GM12878 (cell line): ENCODE results near the gene SRRD. TPM values are rescaled to one million over a fixed set of nuclear protein-coding genes. Genes with fewer than 3 reads are reported as not detected.

ENCODE experiments used
- ATAC-seq: fragments of 200-7000 bp; cut with Tn5 transposase; 3 replicates; pipeline ENCODE4 v1.9.1; 2020; ENCODE audit warnings: mild to moderate bottlenecking, moderate library complexity
- BruUV-seq: library from RNA; stranded (reverse); fragments of 400-500 nt; replicated peaks from 2 replicates; lab custom pipeline; 2021; lab: Mats Ljungman, UMichigan
- CTCF ChIA-PET: fragments of 300-600 bp; sonication (Branson Sonifier 250); formaldehyde crosslinking; extraction: SDS; loops from one replicate; lab custom pipeline; 2021; ENCODE audit warnings: inconsistent platforms; lab: Yijun Ruan, JAX
- POLR2A ChIA-PET: fragments of 350-600 bp; formaldehyde crosslinking; extraction: SDS; loops from one replicate; lab custom pipeline; 2021; ENCODE audit warnings: inconsistent platforms; lab: Charles Lee
- RAD21 ChIA-PET: fragments of 300-600 bp; sonication (Branson Sonifier 250); formaldehyde crosslinking; loops from one replicate; lab custom pipeline; 2023; ENCODE audit warnings: antibody characterized with exemption; ENCODE audit not compliant: unreplicated experiment; lab: Charles Lee
- SMC1A ChIA-PET: fragments of 300-600 bp; sonication (Branson Sonifier 250); formaldehyde crosslinking; loops from one replicate; lab custom pipeline; 2023; ENCODE audit not compliant: unreplicated experiment, uncharacterized antibody; lab: Charles Lee
- DNase-seq: peaks from one replicate; pipeline ENCODE4 v3.0.0-alpha.2; 2011; ENCODE audit warnings: low read depth, low spot score
- FAIRE-seq: peaks from 3 replicates; lab custom pipeline; 2011; peaks lifted over from hg19 to GRCh38; lab: Jason Lieb, UNC
- H2AFZ ChIP-seq: 2 replicates; pipeline ENCODE4 v1.6.0; 2011; ENCODE audit warnings: low read depth, low read length, control low read depth; ENCODE audit not compliant: control insufficient read depth
- H3K27ac ChIP-seq: 2 replicates; pipeline ENCODE4 v1.5.1; 2011; ENCODE audit warnings: control low read depth; ENCODE audit not compliant: control insufficient read depth, insufficient read depth
- H3K27me3 ChIP-seq, 2 experiments: replicated peaks in 1 of 2; 2 replicates each; pipeline versions ENCODE4 v1.6.0 to v1.6.1; 2011; ENCODE audit warnings: low read length in 1 of 2; ENCODE audit not compliant: control insufficient read depth in 2 of 2, insufficient read depth in 2 of 2
- H3K36me3 ChIP-seq, 2 experiments: 2 replicates each; pipeline ENCODE4 v1.5.1; 2011; ENCODE audit warnings: low read length in 1 of 2; ENCODE audit not compliant: control insufficient read depth in 2 of 2, insufficient read depth in 2 of 2
- H3K4me1 ChIP-seq: 2 replicates; pipeline ENCODE4 v1.6.1; 2011; ENCODE audit warnings: mild to moderate bottlenecking, low read length, moderate library complexity, mixed read lengths; ENCODE audit not compliant: control insufficient read depth, insufficient read depth
- H3K4me2 ChIP-seq: 2 replicates; pipeline ENCODE4 v1.6.0; 2011; ENCODE audit warnings: control low read depth; ENCODE audit not compliant: control insufficient read depth, insufficient read depth
- H3K4me3 ChIP-seq: fragments of 200-600 bp; sonication (generic); 2 replicates; pipeline ENCODE4 v1.5.1; 2016
- H3K79me2 ChIP-seq: 2 replicates; pipeline ENCODE4 v1.6.0; 2011; ENCODE audit warnings: low read length; ENCODE audit not compliant: control insufficient read depth, insufficient read depth
- H3K9ac ChIP-seq: 2 replicates; pipeline ENCODE4 v1.8.0; 2011; ENCODE audit warnings: low read length, control low read depth, mixed read lengths; ENCODE audit not compliant: control insufficient read depth, insufficient read depth
- H3K9me3 ChIP-seq: replicated peaks from 3 replicates; pipeline ENCODE4 v1.5.1; 2011; ENCODE audit warnings: mild to moderate bottlenecking, low read length; ENCODE audit not compliant: control insufficient read depth, insufficient read depth
- H4K20me1 ChIP-seq: 2 replicates; pipeline ENCODE4 v1.6.0; 2011; ENCODE audit not compliant: control insufficient read depth, insufficient read depth
- ATF7 ChIP-seq: fragments of 450-650 bp; IDR thresholded peaks from 2 replicates; pipeline ENCODE4 v1.6.1; 2016; ENCODE audit warnings: low read depth, mild to moderate bottlenecking
- CHD4 ChIP-seq: fragments of 200-600 bp; sonication (generic); IDR thresholded peaks from 2 replicates; pipeline ENCODE4 v1.6.1; 2016; ENCODE audit warnings: mild to moderate bottlenecking
- EZH2 ChIP-seq: IDR thresholded peaks from 2 replicates; pipeline ENCODE4 v1.6.1; 2012; ENCODE audit warnings: low read depth, mild to moderate bottlenecking, control low read depth, inconsistent platforms, low read length, borderline replicate concordance; ENCODE audit not compliant: control insufficient read depth
- IRF5 ChIP-seq: fragments of 450-650 bp; IDR thresholded peaks from 2 replicates; pipeline ENCODE4 v1.6.1; 2017; ENCODE audit warnings: borderline replicate concordance
- LARP7 ChIP-seq: fragments of 450-650 bp; IDR thresholded peaks from 2 replicates; pipeline ENCODE4 v1.6.1; 2017; ENCODE audit warnings: mild to moderate bottlenecking
- PAX8 ChIP-seq: fragments of 450-650 bp; IDR thresholded peaks from 2 replicates; pipeline ENCODE4 v1.6.1; 2017; ENCODE audit warnings: mild to moderate bottlenecking, moderate library complexity
- POLR2A ChIP-seq: IDR thresholded peaks from 2 replicates; pipeline ENCODE4 v1.6.1; 2011; ENCODE audit warnings: low read depth, mild to moderate bottlenecking, low read length
- RAD21 ChIP-seq: IDR thresholded peaks from 2 replicates; pipeline ENCODE4 v1.6.1; 2011; ENCODE audit warnings: mild to moderate bottlenecking, low read depth, low read length, moderate library complexity; ENCODE audit not compliant: insufficient read depth
- SMC3 ChIP-seq: IDR thresholded peaks from 2 replicates; pipeline ENCODE4 v1.6.1; 2011; ENCODE audit warnings: low read length, improper control_type of control experiment, borderline replicate concordance
- SP1 ChIP-seq: IDR thresholded peaks from one replicate; pipeline ENCODE4 v1.6.1; 2011; ENCODE audit warnings: low read depth, low read length
- SPI1 ChIP-seq: IDR thresholded peaks from 2 replicates; pipeline ENCODE4 v1.6.1; 2011; ENCODE audit warnings: low read depth, mild to moderate bottlenecking, low read length, moderate library complexity, borderline replicate concordance; ENCODE audit not compliant: insufficient read depth
- SRF ChIP-seq, 2 experiments: IDR thresholded peaks; 2 replicates each; pipeline ENCODE4 v1.6.1; 2011; ENCODE audit warnings: low read depth in 2 of 2, low read length in 2 of 2, mild to moderate bottlenecking in 1 of 2, moderate library complexity in 1 of 2
- STAT1 ChIP-seq: fragments of 450-650 bp; conservative IDR thresholded peaks from 2 replicates; pipeline ENCODE4 v1.6.1; 2014; ENCODE audit warnings: antibody characterized with exemption, mild to moderate bottlenecking
- SUPT20H ChIP-seq: IDR thresholded peaks from 2 replicates; pipeline ENCODE4 v1.6.1; 2011; ENCODE audit warnings: low read depth, mild to moderate bottlenecking, low read length, moderate library complexity, borderline replicate concordance; ENCODE audit not compliant: control insufficient read depth
- WRNIP1 ChIP-seq: IDR thresholded peaks from 2 replicates; pipeline ENCODE4 v1.6.1; 2011; ENCODE audit warnings: low read depth, low read length, improper control_type of control experiment, borderline replicate concordance
- ZNF217 ChIP-seq: fragments of 450-650 bp; IDR thresholded peaks from 2 replicates; pipeline ENCODE4 v1.6.1; 2017; ENCODE audit warnings: antibody characterized with exemption, mild to moderate bottlenecking
- ZZZ3 ChIP-seq: IDR thresholded peaks from 2 replicates; pipeline ENCODE4 v1.6.1; 2011; ENCODE audit warnings: low read depth; ENCODE audit not compliant: control insufficient read depth, insufficient read length
- WGBS: methylation state at CpG from one replicate; pipeline ENCODE4 v1.1.6; 2016; ENCODE audit warnings: low lambda C conversion rate; ENCODE audit not compliant: insufficient replicate concordance, insufficient coverage; ENCODE audit errors: missing lambda C conversion rate; 5-methylcytosine and 5-hydroxymethylcytosine counted together
- in situ Hi-C: fragments of 300-500 bp; cut with MboI; formaldehyde crosslinking; loops from 9 replicates; pipeline ENCODE4 v1.14.3; 2018; ENCODE audit warnings: mixed read lengths
- intact Hi-C: fragments of 100-400 bp; cut with micrococcal nuclease; formaldehyde crosslinking; loops from one replicate; pipeline ENCODE4 v1.14.2; 2022; ENCODE audit not compliant: unreplicated experiment
- polyA plus RNA-seq, 11 experiments: library from polyadenylated mRNA; depleted of rRNA in 4 of 11; unstranded in 6 of 11; stranded (reverse) in 5 of 11; fragments of >200 nt; fragmentation: Nextera tagmentation in 4 of 11; fragmentation: Illumina TruSeq in 1 of 11; extraction: Ambion mirVana in 4 of 11; extraction: Trizol in 1 of 11; gene quantifications; 1 replicate in 1 of 11; 2 replicates in 10 of 11; pipeline versions ENCODE4 v1.2.1 to v1.2.3, GENCODE V29; 2011 to 2016; ENCODE audit warnings: inconsistent platforms in 2 of 11, missing spikeins in 2 of 11, low read depth in 1 of 11
- total RNA-seq, 4 experiments: library from RNA; depleted of rRNA in 3 of 4; stranded (reverse); fragments of >200 nt in 3 of 4; fragmentation: Illumina TruSeq in 1 of 4; extraction: Trizol in 1 of 4; gene quantifications; 2 replicates each; pipeline versions ENCODE4 v1.2.1 to v1.2.3, GENCODE V29; 2013 to 2021
- TF ChIP-seq, protein P1 (sequence below): fragments of 450-650 bp; IDR thresholded peaks from 2 replicates; pipeline ENCODE4 v1.6.1; 2018; ENCODE audit warnings: borderline replicate concordance, mild to moderate bottlenecking; ENCODE audit not compliant: partially characterized antibody
- TF ChIP-seq, protein P2 (sequence below): fragments of 450-650 bp; IDR thresholded peaks from 2 replicates; pipeline ENCODE4 v1.6.1; 2017; ENCODE audit warnings: mild to moderate bottlenecking, moderate library complexity

SRRD gene
- total and polyA plus RNA-seq, 10 of the 15 experiments (the other 5 are each of a cell fraction or from before 2014, with no cell fraction given), result 4.1 to 50.6 (median 27.5) TPM

- no peaks in the 10 kb centered on the region for H3K79me2 ChIP-seq
- 95% methylated on average over 4 of the region's 4 CpGs for WGBS
- POLR2A ChIA-PET, result interaction anchor here (1.2 kb wide), 1 partner anchor 12 kb away, joined by 3 read pairs; no protein-coding TSS in a partner anchor
- no peak overlapping the region for H3K27ac ChIP-seq
- BruUV-seq, result no TSS peak
- RAD21 ChIA-PET, result interaction anchor here (0.6 kb wide), 1 partner anchor 128 kb away, joined by 3 read pairs; no protein-coding TSS in a partner anchor
- intact Hi-C loops (no loop called here), in situ Hi-C loops (no loop called here)
- CTCF ChIA-PET, result no interaction called here
- ATAC-seq (no peak), DNase-seq (no peak), FAIRE-seq (no peak)
- H3K4me2 ChIP-seq, result no peak overlapping the region
- no peaks in the 10 kb centered on the region for H4K20me1 ChIP-seq
- H2AFZ ChIP-seq, result no peak overlapping the region
- SMC1A ChIA-PET, result interaction anchor here (1.1 to 1.6 kb wide), 2 partner anchors 12 to 119 kb away, joined by 3 read pairs; no protein-coding TSS in a partner anchor
- H3K36me3 ChIP-seq, result peaks cover 0 to 14% of the 10 kb centered on the region in 2 experiments; a peak in 2 of 4 replicates
- no peak overlapping the region for H3K4me3 ChIP-seq
- no peaks in the 10 kb centered on the region for H3K27me3 ChIP-seq
- H3K4me1 ChIP-seq, result no peaks in the 10 kb centered on the region
- no peak overlapping the region for H3K9ac ChIP-seq
- H3K9me3 ChIP-seq, result no peaks in the 10 kb centered on the region
- TF ChIP-seq LARP7, result no peak
- no peak for TF ChIP-seq ZNF217
- TF ChIP-seq, protein P1, sequence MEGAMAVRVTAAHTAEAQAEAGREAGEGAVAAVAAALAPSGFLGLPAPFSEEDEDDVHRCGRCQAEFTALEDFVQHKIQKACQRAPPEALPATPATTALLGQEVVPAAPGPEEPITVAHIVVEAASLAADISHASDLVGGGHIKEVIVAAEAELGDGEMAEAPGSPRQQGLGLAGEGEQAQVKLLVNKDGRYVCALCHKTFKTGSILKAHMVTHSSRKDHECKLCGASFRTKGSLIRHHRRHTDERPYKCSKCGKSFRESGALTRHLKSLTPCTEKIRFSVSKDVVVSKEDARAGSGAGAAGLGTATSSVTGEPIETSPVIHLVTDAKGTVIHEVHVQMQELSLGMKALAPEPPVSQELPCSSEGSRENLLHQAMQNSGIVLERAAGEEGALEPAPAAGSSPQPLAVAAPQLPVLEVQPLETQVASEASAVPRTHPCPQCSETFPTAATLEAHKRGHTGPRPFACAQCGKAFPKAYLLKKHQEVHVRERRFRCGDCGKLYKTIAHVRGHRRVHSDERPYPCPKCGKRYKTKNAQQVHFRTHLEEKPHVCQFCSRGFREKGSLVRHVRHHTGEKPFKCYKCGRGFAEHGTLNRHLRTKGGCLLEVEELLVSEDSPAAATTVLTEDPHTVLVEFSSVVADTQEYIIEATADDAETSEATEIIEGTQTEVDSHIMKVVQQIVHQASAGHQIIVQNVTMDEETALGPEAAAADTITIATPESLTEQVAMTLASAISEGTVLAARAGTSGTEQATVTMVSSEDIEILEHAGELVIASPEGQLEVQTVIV, result no peak
- no peak for TF ChIP-seq IRF5
- TF ChIP-seq CHD4, result no peak
- no peak for TF ChIP-seq EZH2
- TF ChIP-seq ZZZ3, result no peak
- no peak for TF ChIP-seq SP1
- no peak for TF ChIP-seq SMC3
- no peak for TF ChIP-seq SUPT20H
- TF ChIP-seq RAD21, result no peak
- no peak for TF ChIP-seq ATF7
- no peak for TF ChIP-seq SRF (IDR thresholded peaks at IDR 0.05; ENCODE audit: low read depth in 2 of 2, low read length in 2 of 2)
- TF ChIP-seq, protein P2, sequence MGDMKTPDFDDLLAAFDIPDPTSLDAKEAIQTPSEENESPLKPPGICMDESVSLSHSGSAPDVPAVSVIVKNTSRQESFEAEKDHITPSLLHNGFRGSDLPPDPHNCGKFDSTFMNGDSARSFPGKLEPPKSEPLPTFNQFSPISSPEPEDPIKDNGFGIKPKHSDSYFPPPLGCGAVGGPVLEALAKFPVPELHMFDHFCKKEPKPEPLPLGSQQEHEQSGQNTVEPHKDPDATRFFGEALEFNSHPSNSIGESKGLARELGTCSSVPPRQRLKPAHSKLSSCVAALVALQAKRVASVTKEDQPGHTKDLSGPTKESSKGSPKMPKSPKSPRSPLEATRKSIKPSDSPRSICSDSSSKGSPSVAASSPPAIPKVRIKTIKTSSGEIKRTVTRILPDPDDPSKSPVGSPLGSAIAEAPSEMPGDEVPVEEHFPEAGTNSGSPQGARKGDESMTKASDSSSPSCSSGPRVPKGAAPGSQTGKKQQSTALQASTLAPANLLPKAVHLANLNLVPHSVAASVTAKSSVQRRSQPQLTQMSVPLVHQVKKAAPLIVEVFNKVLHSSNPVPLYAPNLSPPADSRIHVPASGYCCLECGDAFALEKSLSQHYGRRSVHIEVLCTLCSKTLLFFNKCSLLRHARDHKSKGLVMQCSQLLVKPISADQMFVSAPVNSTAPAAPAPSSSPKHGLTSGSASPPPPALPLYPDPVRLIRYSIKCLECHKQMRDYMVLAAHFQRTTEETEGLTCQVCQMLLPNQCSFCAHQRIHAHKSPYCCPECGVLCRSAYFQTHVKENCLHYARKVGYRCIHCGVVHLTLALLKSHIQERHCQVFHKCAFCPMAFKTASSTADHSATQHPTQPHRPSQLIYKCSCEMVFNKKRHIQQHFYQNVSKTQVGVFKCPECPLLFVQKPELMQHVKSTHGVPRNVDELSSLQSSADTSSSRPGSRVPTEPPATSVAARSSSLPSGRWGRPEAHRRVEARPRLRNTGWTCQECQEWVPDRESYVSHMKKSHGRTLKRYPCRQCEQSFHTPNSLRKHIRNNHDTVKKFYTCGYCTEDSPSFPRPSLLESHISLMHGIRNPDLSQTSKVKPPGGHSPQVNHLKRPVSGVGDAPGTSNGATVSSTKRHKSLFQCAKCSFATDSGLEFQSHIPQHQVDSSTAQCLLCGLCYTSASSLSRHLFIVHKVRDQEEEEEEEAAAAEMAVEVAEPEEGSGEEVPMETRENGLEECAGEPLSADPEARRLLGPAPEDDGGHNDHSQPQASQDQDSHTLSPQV, result no peak
- TF ChIP-seq POLR2A, result no peak
- TF ChIP-seq WRNIP1, result no peak
- no peak for TF ChIP-seq PAX8
- no peak for TF ChIP-seq STAT1
- no peak for TF ChIP-seq SPI1
These were observed 41.2 kb downstream of the SRRD start for GRCh38 chr22:26524870-26525269.
